ENCODE results near the gene ZNG1F. TPM values are rescaled to one million over a fixed set of nuclear protein-coding genes. Genes with fewer than 3 reads are reported as not detected.
"Not testable (repeated sequence)": the region's sequence is repeated elsewhere in the genome, so short reads cannot be mapped to it uniquely, and the experiment has no call there.

ZNG1F gene
- total and polyA plus RNA-seq, 2 experiments from 2014 or later, result 2.2 to 5.7 TPM

- H3K9me2 ChIP-seq (ENCODE audit: insufficient read depth); H2AFZ ChIP-seq; H3K4me1 ChIP-seq (ENCODE audit: insufficient read depth); H3K27ac ChIP-seq; H3K27me3 ChIP-seq (replicated peaks; ENCODE audit: insufficient read depth); H3K9ac ChIP-seq; DNase-seq; H3K4me2 ChIP-seq (ENCODE audit: unreplicated experiment); H3K36me3 ChIP-seq (ENCODE audit: low read depth); H3F3A ChIP-seq (ENCODE audit: insufficient read depth); H3K4me3 ChIP-seq; H3K9me3 ChIP-seq (ENCODE audit: low read depth); H4K20me1 ChIP-seq (ENCODE audit: insufficient read depth); H3K79me2 ChIP-seq (ENCODE audit: insufficient read depth); in situ Hi-C loops (cut with MboI): not testable (repeated sequence)
- no CpG with 5 or more reads among the region's 5 CpGs for WGBS, 2 experiments (ENCODE audit: low coverage in 1 of 2, low lambda C conversion rate in 2 of 2, missing lambda C conversion rate in 2 of 2)
Observed at GRCh38 chr9:41119719-41120118, 69.4 kb downstream of the ZNG1F start.

- H3K9me3 ChIP-seq (ENCODE audit: low read depth); DNase-seq; H3K9me2 ChIP-seq (ENCODE audit: insufficient read depth); H3F3A ChIP-seq (ENCODE audit: insufficient read depth); in situ Hi-C loops (cut with MboI); H3K79me2 ChIP-seq (ENCODE audit: insufficient read depth); H4K20me1 ChIP-seq (ENCODE audit: insufficient read depth); H3K4me3 ChIP-seq; H3K4me2 ChIP-seq (ENCODE audit: unreplicated experiment); H3K27ac ChIP-seq; H3K4me1 ChIP-seq (ENCODE audit: insufficient read depth); H2AFZ ChIP-seq; H3K9ac ChIP-seq; H3K36me3 ChIP-seq (ENCODE audit: low read depth); H3K27me3 ChIP-seq (replicated peaks; ENCODE audit: insufficient read depth): not testable (repeated sequence)
- 19 to 33% methylated on average over 7 of the region's 7 CpGs for WGBS, 2 experiments (ENCODE audit: low coverage in 1 of 2, low lambda C conversion rate in 2 of 2, missing lambda C conversion rate in 2 of 2)
Observed at GRCh38 chr9:41119311-41119710, 69.8 kb downstream of the ZNG1F start.

DNA sequence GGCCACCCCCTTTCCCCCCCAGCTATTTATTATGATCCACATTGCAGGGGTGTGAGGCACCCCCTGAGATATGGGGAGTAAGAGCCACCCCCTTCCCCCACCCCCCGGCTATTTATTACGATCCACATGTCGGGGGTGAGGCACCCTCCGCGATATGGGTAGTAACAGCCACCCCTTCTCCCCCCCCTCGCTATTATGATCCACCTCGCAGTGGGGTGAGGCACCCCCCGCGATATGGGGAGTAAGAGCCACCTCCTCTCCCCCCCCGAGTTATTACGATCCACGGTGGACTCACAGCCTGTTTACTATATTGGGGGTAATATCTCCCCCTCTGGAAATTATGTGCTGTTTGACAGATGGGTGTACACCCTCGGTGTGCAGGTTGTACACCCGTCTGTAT is 75.8 kb downstream of the ZNG1F start:
- H2AFZ ChIP-seq; H3F3A ChIP-seq (ENCODE audit: insufficient read depth); H3K9me3 ChIP-seq (ENCODE audit: low read depth); H3K4me3 ChIP-seq; H3K4me1 ChIP-seq (ENCODE audit: insufficient read depth); H3K27ac ChIP-seq; H3K4me2 ChIP-seq (ENCODE audit: unreplicated experiment); H3K79me2 ChIP-seq (ENCODE audit: insufficient read depth); in situ Hi-C loops (cut with MboI); H3K36me3 ChIP-seq (ENCODE audit: low read depth); H3K9ac ChIP-seq; DNase-seq; H4K20me1 ChIP-seq (ENCODE audit: insufficient read depth); H3K9me2 ChIP-seq (ENCODE audit: insufficient read depth); H3K27me3 ChIP-seq (replicated peaks; ENCODE audit: insufficient read depth): not testable (repeated sequence)
- 51% methylated on average over 7 of the region's 14 CpGs; no CpG with 5 or more reads in 1 of the 2 experiments for WGBS, 2 experiments (ENCODE audit: low coverage in 1 of 2, low lambda C conversion rate in 2 of 2, missing lambda C conversion rate in 2 of 2)

DNA sequence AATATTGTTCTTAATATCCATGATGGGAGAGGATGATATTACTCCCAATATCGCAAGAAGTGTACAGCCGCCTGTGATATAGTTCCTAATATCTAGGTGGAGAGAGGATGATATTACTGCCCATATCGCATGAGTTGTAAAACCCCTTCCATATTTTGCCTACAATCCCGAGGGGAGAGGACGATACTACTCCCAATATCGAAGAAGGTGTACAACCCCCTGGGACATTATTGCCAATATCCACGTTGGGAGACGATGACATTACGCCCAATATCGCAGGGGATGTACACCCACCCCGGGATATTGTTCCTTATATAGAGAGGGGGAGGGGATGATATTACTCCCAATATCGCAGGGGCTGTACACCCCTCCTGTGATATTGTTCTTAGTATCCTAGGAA is 77.7 kb downstream of the ZNG1F start:
- H3K9me2 ChIP-seq (ENCODE audit: insufficient read depth); H3F3A ChIP-seq (ENCODE audit: insufficient read depth); H3K4me2 ChIP-seq (ENCODE audit: unreplicated experiment); H3K27me3 ChIP-seq (replicated peaks; ENCODE audit: insufficient read depth); H3K4me3 ChIP-seq; in situ Hi-C loops (cut with MboI); H2AFZ ChIP-seq; H3K27ac ChIP-seq; H3K9me3 ChIP-seq (ENCODE audit: low read depth); H3K4me1 ChIP-seq (ENCODE audit: insufficient read depth); H3K36me3 ChIP-seq (ENCODE audit: low read depth); H4K20me1 ChIP-seq (ENCODE audit: insufficient read depth); H3K9ac ChIP-seq; H3K79me2 ChIP-seq (ENCODE audit: insufficient read depth); DNase-seq: not testable (repeated sequence)
- 63 to 65% methylated on average over 12 of the region's 12 CpGs for WGBS, 2 experiments (ENCODE audit: low coverage in 1 of 2, low lambda C conversion rate in 2 of 2, missing lambda C conversion rate in 2 of 2)

GRCh38 chr9:41110913-41111312 is 78.2 kb downstream of the ZNG1F start:
- H2AFZ ChIP-seq; in situ Hi-C loops (cut with MboI); H3K4me2 ChIP-seq (ENCODE audit: unreplicated experiment); H3K9me3 ChIP-seq (ENCODE audit: low read depth); H3K4me1 ChIP-seq (ENCODE audit: insufficient read depth); H3K36me3 ChIP-seq (ENCODE audit: low read depth); H3K27me3 ChIP-seq (replicated peaks; ENCODE audit: insufficient read depth); H3K4me3 ChIP-seq; H4K20me1 ChIP-seq (ENCODE audit: insufficient read depth); H3K9me2 ChIP-seq (ENCODE audit: insufficient read depth); H3F3A ChIP-seq (ENCODE audit: insufficient read depth); H3K79me2 ChIP-seq (ENCODE audit: insufficient read depth); DNase-seq; H3K27ac ChIP-seq; H3K9ac ChIP-seq: not testable (repeated sequence)
- 38 to 48% methylated on average over 10 of the region's 10 CpGs for WGBS, 2 experiments (ENCODE audit: low coverage in 1 of 2, low lambda C conversion rate in 2 of 2, missing lambda C conversion rate in 2 of 2)

DNA sequence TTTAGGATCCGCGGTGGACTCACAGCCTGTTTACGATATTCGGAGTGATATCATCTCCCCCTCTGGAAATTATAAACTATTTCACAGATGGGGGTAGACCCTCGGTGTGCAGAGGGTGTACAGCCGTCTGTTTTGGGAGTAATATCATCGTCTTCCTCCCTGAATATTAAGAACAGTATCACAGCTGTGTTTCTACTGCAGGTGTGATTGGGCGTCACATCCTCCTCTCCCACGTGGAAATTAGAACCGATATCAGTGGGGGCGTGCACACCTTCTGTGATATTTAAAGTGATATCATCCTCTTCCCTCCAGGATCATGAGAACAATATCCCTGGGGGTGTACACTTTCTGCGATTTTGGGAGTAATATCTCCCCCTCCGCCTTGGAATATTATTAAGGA is 79.9 kb downstream of the ZNG1F start:
- DNase-seq; H3K79me2 ChIP-seq (ENCODE audit: insufficient read depth); H4K20me1 ChIP-seq (ENCODE audit: insufficient read depth); in situ Hi-C loops (cut with MboI); H3K9ac ChIP-seq; H3K27me3 ChIP-seq (replicated peaks; ENCODE audit: insufficient read depth); H3K9me3 ChIP-seq (ENCODE audit: low read depth); H2AFZ ChIP-seq; H3K4me1 ChIP-seq (ENCODE audit: insufficient read depth); H3K4me3 ChIP-seq; H3K9me2 ChIP-seq (ENCODE audit: insufficient read depth); H3F3A ChIP-seq (ENCODE audit: insufficient read depth); H3K4me2 ChIP-seq (ENCODE audit: unreplicated experiment); H3K27ac ChIP-seq; H3K36me3 ChIP-seq (ENCODE audit: low read depth): not testable (repeated sequence)
- 19 to 26% methylated on average over 7 of the region's 13 CpGs for WGBS, 2 experiments (ENCODE audit: low coverage in 1 of 2, low lambda C conversion rate in 2 of 2, missing lambda C conversion rate in 2 of 2)

- H3K4me2 ChIP-seq (ENCODE audit: unreplicated experiment); H3K27ac ChIP-seq; H2AFZ ChIP-seq; DNase-seq; in situ Hi-C loops (cut with MboI); H3K27me3 ChIP-seq (replicated peaks; ENCODE audit: insufficient read depth); H3K9ac ChIP-seq; H3K36me3 ChIP-seq (ENCODE audit: low read depth); H3K4me1 ChIP-seq (ENCODE audit: insufficient read depth); H3K9me2 ChIP-seq (ENCODE audit: insufficient read depth); H4K20me1 ChIP-seq (ENCODE audit: insufficient read depth); H3K9me3 ChIP-seq (ENCODE audit: low read depth); H3F3A ChIP-seq (ENCODE audit: insufficient read depth); H3K79me2 ChIP-seq (ENCODE audit: insufficient read depth); H3K4me3 ChIP-seq: not testable (repeated sequence)
- WGBS, 2 experiments (ENCODE audit: low coverage in 1 of 2, low lambda C conversion rate in 2 of 2, missing lambda C conversion rate in 2 of 2), result 0 to 10% methylated on average over 1 to 19 of the region's 22 CpGs
Observed at GRCh38 chr9:41108816-41109215, 80.3 kb downstream of the ZNG1F start.

DNA sequence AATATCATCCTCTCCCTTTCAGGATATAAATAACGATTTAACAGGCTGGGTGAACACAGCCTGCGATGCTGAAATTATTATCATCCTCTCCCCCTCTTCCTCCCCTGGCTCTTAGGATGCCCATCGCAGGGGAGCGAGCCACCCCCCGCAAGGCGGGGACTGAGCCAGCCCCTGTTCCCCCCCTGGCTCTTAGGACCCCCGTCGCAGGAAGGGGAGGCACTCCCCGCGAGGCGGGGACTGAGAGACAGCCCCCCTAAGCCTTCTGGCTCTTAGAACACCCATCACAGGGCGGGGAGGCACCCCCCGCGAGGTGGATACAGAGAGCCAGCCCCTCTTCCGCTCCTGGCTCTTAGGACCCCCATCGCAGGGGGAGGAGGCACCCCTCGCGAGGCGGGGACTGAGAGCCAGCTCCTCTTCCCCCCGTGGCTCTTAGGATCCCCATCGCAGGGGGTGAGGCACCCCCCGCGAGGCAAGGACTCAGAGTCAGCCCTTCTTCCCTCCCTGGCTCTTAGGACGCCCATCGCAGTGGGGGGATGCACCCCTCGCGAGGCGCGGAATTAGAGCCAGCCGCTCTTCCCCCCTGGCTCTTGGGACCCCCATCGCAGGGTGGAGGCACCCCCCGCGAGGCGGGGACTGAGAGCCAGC is 82.5 kb downstream of the ZNG1F start:
- H3K27ac ChIP-seq; in situ Hi-C loops (cut with MboI); H3K9me3 ChIP-seq (ENCODE audit: low read depth); H3K9me2 ChIP-seq (ENCODE audit: insufficient read depth); H3F3A ChIP-seq (ENCODE audit: insufficient read depth); H3K9ac ChIP-seq; H3K4me1 ChIP-seq (ENCODE audit: insufficient read depth); H3K4me2 ChIP-seq (ENCODE audit: unreplicated experiment); H3K36me3 ChIP-seq (ENCODE audit: low read depth); H2AFZ ChIP-seq; H3K4me3 ChIP-seq; H3K27me3 ChIP-seq (replicated peaks; ENCODE audit: insufficient read depth); DNase-seq; H4K20me1 ChIP-seq (ENCODE audit: insufficient read depth); H3K79me2 ChIP-seq (ENCODE audit: insufficient read depth): not testable (repeated sequence)
- 0 to 17% methylated on average over 1 to 28 of the region's 34 CpGs for WGBS, 2 experiments (ENCODE audit: low coverage in 1 of 2, low lambda C conversion rate in 2 of 2, missing lambda C conversion rate in 2 of 2)
